SK-N-SH (cell line): ENCODE results near the gene ONECUT1. TPM values are rescaled to one million over a fixed set of nuclear protein-coding genes. Genes with fewer than 3 reads are reported as not detected.

Source experiments
- CTCF ChIA-PET: fragments of 300-600, 350-600 bp; formaldehyde crosslinking; extraction: SDS; loops from one replicate; lab custom pipeline; 2021; lab: Yijun Ruan, JAX
- POLR2A ChIA-PET: fragments of 350-600 bp; sonication (Branson Sonifier 250); formaldehyde crosslinking; extraction: SDS; loops from one replicate; lab custom pipeline; 2020; ENCODE audit warnings: antibody characterized with exemption, inconsistent platforms; lab: Yijun Ruan, JAX
- DNase-seq: peaks from one replicate; pipeline ENCODE4 v3.0.0; 2012
- H2AFZ ChIP-seq: fragments of 200-600 bp; sonication (generic); 2 replicates; pipeline ENCODE4 v1.8.1; 2016; ENCODE audit warnings: antibody characterized with exemption, mild to moderate bottlenecking, low read depth
- H3F3A ChIP-seq: fragments of 200-600 bp; sonication (generic); replicated peaks from 2 replicates; pipeline ENCODE3; 2016; ENCODE audit warnings: antibody characterized with exemption, mild to moderate bottlenecking; ENCODE audit not compliant: insufficient read depth
- H3K27ac ChIP-seq, 2 experiments: fragments of 200-500 bp in 1 of 2; fragments of 200-600 bp in 1 of 2; sonication (Bioruptor generic) in 1 of 2; sonication (generic), shearing (Covaris generic) in 1 of 2; 2 replicates each; pipeline versions ENCODE4 v1.5.1 to v1.6.1; 2014 to 2016; ENCODE audit warnings: low read depth in 2 of 2, inconsistent platforms in 1 of 2, low read length in 1 of 2, mild to moderate bottlenecking in 1 of 2, mixed read lengths in 1 of 2
- H3K27me3 ChIP-seq: fragments of 200-600 bp; sonication (generic), shearing (Covaris generic); 2 replicates; pipeline ENCODE4 v1.6.1; 2016; ENCODE audit warnings: mixed run types; ENCODE audit not compliant: insufficient read depth
- H3K36me3 ChIP-seq, 2 experiments: fragments of 200-500 bp in 1 of 2; fragments of 200-600 bp in 1 of 2; sonication (Bioruptor generic) in 1 of 2; sonication (generic) in 1 of 2; replicated peaks in 1 of 2; 2 replicates each; pipeline versions ENCODE3 to v1.5.1; 2014 to 2016; ENCODE audit warnings: low read length in 1 of 2, mild to moderate bottlenecking in 1 of 2; ENCODE audit not compliant: insufficient read depth in 2 of 2, control insufficient read depth in 1 of 2
- H3K4me1 ChIP-seq, 2 experiments: fragments of 200-500 bp in 1 of 2; fragments of 200-600 bp in 1 of 2; sonication (Bioruptor generic) in 1 of 2; sonication (generic), shearing (Covaris generic) in 1 of 2; 2 replicates each; pipeline versions ENCODE4 v1.5.1 to v1.6.1; 2014 to 2016; ENCODE audit warnings: low read depth in 1 of 2, low read length in 1 of 2, mixed run types in 1 of 2; ENCODE audit not compliant: insufficient read depth in 2 of 2, control insufficient read depth in 1 of 2
- H3K4me2 ChIP-seq: fragments of 200-600 bp; sonication (generic), shearing (Covaris generic); 2 replicates; pipeline ENCODE4 v1.6.1; 2017; ENCODE audit warnings: mixed run types
- H3K4me3 ChIP-seq, 2 experiments: fragments of 200-500 bp in 1 of 2; fragments of 200-600 bp in 1 of 2; sonication (Bioruptor generic) in 1 of 2; sonication (generic), shearing (Covaris generic) in 1 of 2; 2 replicates each; pipeline versions ENCODE4 v1.5.1 to v1.8.1; 2014 to 2016; ENCODE audit warnings: low read depth in 2 of 2, inconsistent platforms in 1 of 2, low read length in 1 of 2, mild to moderate bottlenecking in 1 of 2, mixed read lengths in 1 of 2, moderate library complexity in 1 of 2
- H3K79me2 ChIP-seq: fragments of 200-600 bp; sonication (generic); 2 replicates; pipeline ENCODE4 v1.8.1; 2017; ENCODE audit warnings: mild to moderate bottlenecking; ENCODE audit not compliant: insufficient read depth
- H3K9ac ChIP-seq: fragments of 200-600 bp; sonication (generic); 2 replicates; pipeline ENCODE4 v1.6.1; 2017; ENCODE audit warnings: mixed run types
- H3K9me2 ChIP-seq: fragments of 200-600 bp; sonication (generic); 2 replicates; pipeline ENCODE4 v1.6.1; 2017; ENCODE audit warnings: mixed run types
- H3K9me3 ChIP-seq: fragments of 200-600 bp; sonication (generic); 2 replicates; pipeline ENCODE4 v1.6.1; 2017; ENCODE audit warnings: mixed run types, mild to moderate bottlenecking, moderate library complexity
- H4K20me1 ChIP-seq: fragments of 200-600 bp; sonication (generic); 2 replicates; pipeline ENCODE4 v1.6.1; 2017; ENCODE audit warnings: mild to moderate bottlenecking, mixed run types; ENCODE audit not compliant: insufficient read depth
- CHD2 ChIP-seq: fragments of 150-350 bp; IDR thresholded peaks from 2 replicates; pipeline ENCODE4 v1.6.1; 2018; ENCODE audit warnings: low read length; ENCODE audit not compliant: partially characterized antibody
- CTCF ChIP-seq: fragments of 200-600 bp; sonication (generic); IDR thresholded peaks from 2 replicates; pipeline ENCODE4 v1.6.1; 2017; ENCODE audit warnings: antibody characterized with exemption, mild to moderate bottlenecking, moderate library complexity
- ELF1 ChIP-seq: IDR thresholded peaks from 2 replicates; pipeline ENCODE4 v1.4.0; 2012
- EP300 ChIP-seq, 2 experiments: IDR thresholded peaks; 2 replicates each; pipeline versions ENCODE4 v1.4.0 to v1.6.1; 2012; ENCODE audit warnings: borderline replicate concordance in 1 of 2, low read depth in 1 of 2, low read length in 1 of 2
- EZH2phosphoT487 ChIP-seq: fragments of 200-600 bp; sonication (generic); IDR thresholded peaks from 2 replicates; pipeline ENCODE4 v1.6.1; 2017; ENCODE audit warnings: low read depth, mixed run types, mild to moderate bottlenecking, antibody characterized with exemption, moderate library complexity, borderline replicate concordance
- GABPA ChIP-seq: IDR thresholded peaks from 2 replicates; pipeline ENCODE4 v1.4.0; 2012; ENCODE audit warnings: low read depth, mild to moderate bottlenecking
- IRF3 ChIP-seq: fragments of 150-350 bp; IDR thresholded peaks from 2 replicates; pipeline ENCODE4 v1.6.1; 2016; ENCODE audit warnings: mild to moderate bottlenecking, low read depth, low read length
- MXI1 ChIP-seq: IDR thresholded peaks from 2 replicates; pipeline ENCODE4 v1.6.1; 2012; ENCODE audit warnings: mild to moderate bottlenecking, low read depth, low read length, improper control_type of control experiment
- RAD21 ChIP-seq: IDR thresholded peaks from 2 replicates; pipeline ENCODE4 v1.6.1; 2012; ENCODE audit warnings: mild to moderate bottlenecking, low read length
- RFX5 ChIP-seq: IDR thresholded peaks from 2 replicates; pipeline ENCODE4 v1.6.1; 2012; ENCODE audit warnings: mild to moderate bottlenecking, improper control_type of control experiment, low read length
- SMC3 ChIP-seq: IDR thresholded peaks from 2 replicates; pipeline ENCODE4 v1.6.1; 2012; ENCODE audit warnings: low read depth, low read length, improper control_type of control experiment
- USF2 ChIP-seq: fragments of 150-350 bp; IDR thresholded peaks from 2 replicates; pipeline ENCODE4 v1.6.1; 2017; ENCODE audit warnings: antibody characterized with exemption, low read length, low read depth, borderline replicate concordance
- YY1 ChIP-seq: IDR thresholded peaks from 2 replicates; pipeline ENCODE4 v1.4.0; 2012; ENCODE audit warnings: low read depth, mild to moderate bottlenecking
- WGBS: methylation state at CpG from one replicate; pipeline ENCODE4 v1.1.6; 2017; ENCODE audit warnings: low lambda C conversion rate; 5-methylcytosine and 5-hydroxymethylcytosine counted together
- polyA plus RNA-seq, 3 experiments: library from polyadenylated mRNA; depleted of rRNA; stranded (reverse); fragments of >200 nt; gene quantifications; 2 replicates each; pipeline ENCODE4 v1.2.3, GENCODE V29; 2012

Gene ONECUT1
- polyA plus RNA-seq, 1 of the 3 experiments (the other 2 are of a cell fraction): not detected

GRCh38 chr15:52738311-52738710, 51.8 kb downstream of the ONECUT1 start:
- Histone ChIP-seq H3K9me3 (no peaks in the 10 kb centered on the region), H3K9ac (no peak overlapping the region), H3K27me3 (peaks cover 12% of the 10 kb centered on the region; the same call in 1 of the 2 replicates), H3K36me3 (no peaks in the 10 kb centered on the region), H3F3A (no peaks in the 10 kb centered on the region), H3K4me2 (no peak overlapping the region), H3K4me1 (no peaks in the 10 kb centered on the region), H2AFZ (no peak overlapping the region), H3K27ac (no peak overlapping the region), H4K20me1 (no peaks in the 10 kb centered on the region), H3K4me3 (no peak overlapping the region), H3K79me2 (no peaks in the 10 kb centered on the region), H3K9me2 (no peaks in the 10 kb centered on the region)
- ChIA-PET POLR2A (no interaction called here), CTCF (interaction anchor here (1.1 to 1.5 kb wide), 4 partner anchors 9 to 511 kb away, joined by 3 to 8 read pairs (median 4); no protein-coding TSS in a partner anchor)
- DNase-seq: no peak
- WGBS: 49% methylated on average over 4 of the region's 4 CpGs
- TF ChIP-seq EP300 (IDR thresholded peaks at IDR 0.05; ENCODE audit: borderline replicate concordance in 1 of 2, low read depth in 1 of 2, low read length in 1 of 2): no peak
- no peak for TF ChIP-seq ELF1
- TF ChIP-seq IRF3: no peak

GRCh38 chr15:52737720-52738119, 52.4 kb downstream of the ONECUT1 start:
- Histone ChIP-seq H4K20me1 (no peaks in the 10 kb centered on the region), H3K4me1 (no peaks in the 10 kb centered on the region), H3K9ac (no peak overlapping the region), H3K9me2 (no peaks in the 10 kb centered on the region), H3K27me3 (peaks cover 12% of the 10 kb centered on the region; the same call in 1 of the 2 replicates), H3K36me3 (no peaks in the 10 kb centered on the region), H3K9me3 (no peaks in the 10 kb centered on the region), H3F3A (no peaks in the 10 kb centered on the region), H3K4me3 (no peak overlapping the region), H3K79me2 (no peaks in the 10 kb centered on the region), H2AFZ (no peak overlapping the region), H3K27ac (no peak overlapping the region), H3K4me2 (no peak overlapping the region)
- TF ChIP-seq RFX5: no peak
- TF ChIP-seq GABPA: no peak
- POLR2A ChIA-PET: no interaction called here
- no peak for DNase-seq
- WGBS: 48% methylated on average over 3 of the region's 3 CpGs
- CTCF ChIA-PET: interaction anchor here (0.8 to 1.5 kb wide), 5 partner anchors 10 to 510 kb away, joined by 3 to 8 read pairs (median 3); no protein-coding TSS in a partner anchor

- DNase-seq: peak; percentile 71
- 42% methylated on average over 4 of the region's 4 CpGs for WGBS
Measured at GRCh38 chr15:52735231-52736089, 54.7 kb downstream of the ONECUT1 start.

More at GRCh38 chr15:52735231-52736089, 54.7 kb downstream of the ONECUT1 start:
- Histone ChIP-seq H3F3A (no peaks in the 10 kb centered on the region), H2AFZ (no peak overlapping the region), H3K4me1 (no peaks in the 10 kb centered on the region), H3K9me2 (no peaks in the 10 kb centered on the region), H3K9me3 (no peaks in the 10 kb centered on the region), H3K4me2 (no peak overlapping the region), H4K20me1 (no peaks in the 10 kb centered on the region), H3K4me3 (no peak overlapping the region; a peak in 1 of 4 replicates), H3K27ac (no peak overlapping the region), H3K27me3 (peaks cover 4% of the 10 kb centered on the region; the same call in 1 of the 2 replicates), H3K9ac (no peak overlapping the region), H3K36me3 (no peaks in the 10 kb centered on the region), H3K79me2 (no peaks in the 10 kb centered on the region)
- ChIA-PET POLR2A (no interaction called here), CTCF (interaction anchor here (0.6 to 3.4 kb wide), 40 partner anchors 9 to 1086 kb away, joined by 3 to 86 read pairs (median 4); partner anchors contain the start of gene ATOSA)
- no peak for TF ChIP-seq MXI1
- peak; percentile 9 for TF ChIP-seq CHD2
- TF ChIP-seq GABPA: no peak
- TF ChIP-seq CTCF: peak; percentile 84
- TF ChIP-seq SMC3: peak; percentile 78
- TF ChIP-seq YY1: no peak
- TF ChIP-seq EZH2phosphoT487: no peak
- no peak for TF ChIP-seq ELF1
- TF ChIP-seq USF2: no peak
- TF ChIP-seq RAD21: peak; percentile 97
